ENCODE data around the gene OVCH2.

DNA sequence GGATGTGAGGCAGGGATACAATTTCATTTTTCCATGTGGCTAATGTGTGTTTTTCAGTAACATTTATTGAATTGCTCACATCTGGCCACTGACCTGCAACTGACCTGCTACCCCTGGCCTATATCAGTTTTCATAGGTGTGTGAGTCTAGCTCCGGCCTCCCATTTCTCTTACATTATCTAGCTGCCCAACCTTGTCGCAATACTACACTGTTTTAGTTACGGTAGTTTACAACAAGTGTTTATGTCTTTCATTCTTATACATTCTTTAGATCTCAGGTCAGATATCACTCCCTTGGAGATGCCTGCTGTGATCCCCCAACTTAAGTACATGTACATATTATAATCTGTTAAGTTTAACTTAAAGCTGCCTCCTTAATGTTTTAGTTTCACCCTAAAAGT is 30.6 kb downstream of the OVCH2 start:
- TF ChIP-seq POLR2AphosphoS5 (IDR thresholded peaks at IDR 0.05) = no peak
- TF ChIP-seq, protein P1, sequence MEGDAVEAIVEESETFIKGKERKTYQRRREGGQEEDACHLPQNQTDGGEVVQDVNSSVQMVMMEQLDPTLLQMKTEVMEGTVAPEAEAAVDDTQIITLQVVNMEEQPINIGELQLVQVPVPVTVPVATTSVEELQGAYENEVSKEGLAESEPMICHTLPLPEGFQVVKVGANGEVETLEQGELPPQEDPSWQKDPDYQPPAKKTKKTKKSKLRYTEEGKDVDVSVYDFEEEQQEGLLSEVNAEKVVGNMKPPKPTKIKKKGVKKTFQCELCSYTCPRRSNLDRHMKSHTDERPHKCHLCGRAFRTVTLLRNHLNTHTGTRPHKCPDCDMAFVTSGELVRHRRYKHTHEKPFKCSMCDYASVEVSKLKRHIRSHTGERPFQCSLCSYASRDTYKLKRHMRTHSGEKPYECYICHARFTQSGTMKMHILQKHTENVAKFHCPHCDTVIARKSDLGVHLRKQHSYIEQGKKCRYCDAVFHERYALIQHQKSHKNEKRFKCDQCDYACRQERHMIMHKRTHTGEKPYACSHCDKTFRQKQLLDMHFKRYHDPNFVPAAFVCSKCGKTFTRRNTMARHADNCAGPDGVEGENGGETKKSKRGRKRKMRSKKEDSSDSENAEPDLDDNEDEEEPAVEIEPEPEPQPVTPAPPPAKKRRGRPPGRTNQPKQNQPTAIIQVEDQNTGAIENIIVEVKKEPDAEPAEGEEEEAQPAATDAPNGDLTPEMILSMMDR (IDR thresholded peaks at IDR 0.05) = no peak
- no peak for TF ChIP-seq POLR2A (IDR thresholded peaks at IDR 0.05)

All from stomach (tissue), 4 donors.